Stimulated activated naive CD4-positive, alpha-beta T cell treated with Interleukin-2 at 50 U/mL for 16 hours (primary cell): ENCODE results near the gene SLC30A1.

Source experiments
- DNase-seq: peaks from one replicate; lab custom pipeline; 2025; lab: John Stamatoyannopoulos, UW

The SLC30A1 gene

GRCh38 chr1:211522804-211523203, 56.2 kb downstream of the SLC30A1 start:
- DNase-seq, result no peak
